Tibial nerve (tissue), 4 donors: ENCODE measurements around the gene BEND4.

Experiments
- EP300 ChIP-seq, 2 donors: sonication (generic); formaldehyde crosslinking; IDR thresholded peaks; one replicate each; pipeline ENCODE4 v1.6.1; 2017; ENCODE audit warnings: antibody characterized with exemption in 2 of 2, mild to moderate bottlenecking in 1 of 2
- TF ChIP-seq, protein P1 (sequence below), 5 experiments: fragments of 200-600 bp in 3 of 5; fragments of 450-650 bp in 2 of 5; sonication (generic) in 3 of 5; IDR thresholded peaks; one replicate each; pipeline ENCODE4 v1.5.1; 2016 to 2019; ENCODE audit warnings: antibody characterized with exemption in 5 of 5, mild to moderate bottlenecking in 3 of 5, moderate library complexity in 2 of 5

- TF ChIP-seq, protein P1, sequence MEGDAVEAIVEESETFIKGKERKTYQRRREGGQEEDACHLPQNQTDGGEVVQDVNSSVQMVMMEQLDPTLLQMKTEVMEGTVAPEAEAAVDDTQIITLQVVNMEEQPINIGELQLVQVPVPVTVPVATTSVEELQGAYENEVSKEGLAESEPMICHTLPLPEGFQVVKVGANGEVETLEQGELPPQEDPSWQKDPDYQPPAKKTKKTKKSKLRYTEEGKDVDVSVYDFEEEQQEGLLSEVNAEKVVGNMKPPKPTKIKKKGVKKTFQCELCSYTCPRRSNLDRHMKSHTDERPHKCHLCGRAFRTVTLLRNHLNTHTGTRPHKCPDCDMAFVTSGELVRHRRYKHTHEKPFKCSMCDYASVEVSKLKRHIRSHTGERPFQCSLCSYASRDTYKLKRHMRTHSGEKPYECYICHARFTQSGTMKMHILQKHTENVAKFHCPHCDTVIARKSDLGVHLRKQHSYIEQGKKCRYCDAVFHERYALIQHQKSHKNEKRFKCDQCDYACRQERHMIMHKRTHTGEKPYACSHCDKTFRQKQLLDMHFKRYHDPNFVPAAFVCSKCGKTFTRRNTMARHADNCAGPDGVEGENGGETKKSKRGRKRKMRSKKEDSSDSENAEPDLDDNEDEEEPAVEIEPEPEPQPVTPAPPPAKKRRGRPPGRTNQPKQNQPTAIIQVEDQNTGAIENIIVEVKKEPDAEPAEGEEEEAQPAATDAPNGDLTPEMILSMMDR (IDR thresholded peaks at IDR 0.05), result no peak
- TF ChIP-seq EP300 (IDR thresholded peaks at IDR 0.05), result no peak
Measured at GRCh38 chr4:42197341-42197740, 44.9 kb upstream of the BEND4 start.
